Measurements from ENCODE around the gene GPLD1.

DNA sequence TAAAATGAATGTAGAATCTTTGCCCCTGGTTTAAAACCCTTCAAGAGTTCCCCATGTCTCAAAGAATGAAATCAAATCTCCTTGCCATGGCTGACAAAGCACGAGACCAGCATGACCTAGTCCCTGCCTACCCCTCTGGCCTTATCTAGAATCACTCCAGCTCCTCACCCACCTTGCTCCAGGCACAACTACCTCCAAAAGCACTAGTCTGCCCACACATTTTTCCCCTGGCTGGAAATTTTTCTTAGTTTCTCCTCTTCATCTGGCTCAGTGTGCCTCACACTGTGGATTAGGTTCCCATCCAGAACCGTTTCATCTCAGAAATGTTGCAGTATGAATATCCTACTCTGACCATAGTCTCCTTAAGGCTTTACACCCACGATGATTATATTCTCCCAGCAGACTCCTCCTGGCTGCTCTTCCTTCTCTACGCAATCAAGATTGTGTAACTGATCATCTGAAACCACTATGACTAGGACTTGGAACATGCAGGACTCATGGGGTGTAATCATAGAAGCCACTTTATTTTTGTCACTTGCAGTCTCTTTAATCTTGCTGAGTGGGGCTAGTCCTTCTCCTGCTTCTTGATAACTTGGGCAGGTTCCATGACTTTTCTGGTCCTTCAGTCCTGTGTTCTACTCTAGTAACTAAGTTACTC lies 94.5 kb downstream of the GPLD1 start:
- TF ChIP-seq YY1 (IDR thresholded peaks at IDR 0.05; ENCODE audit: insufficient read depth, insufficient read length) (no peak), ZNF274 (IDR thresholded peaks at IDR 0.05; ENCODE audit: low read depth, low read length) (no peak)

All from NT2/D1 (cell line).